ENCODE measurements around the gene CDH22. TPM values are rescaled to one million over a fixed set of nuclear protein-coding genes. Genes with fewer than 3 reads are reported as not detected.

The CDH22 gene
- total and polyA plus RNA-seq, 9 of the 15 experiments (the other 6 are each of a cell fraction or from before 2014, with no cell fraction given), result 0.07 to 0.08 TPM; not detected in 7

- TF ChIP-seq MAZ (CRISPR knock-in tag; conservative IDR thresholded peaks at IDR 0.05 in 1 of 2, IDR thresholded peaks at IDR 0.05 in 1 of 2), result peak in 1 of 2 experiments; percentile 88; a peak in 2 of 4 replicates
- no peak for TF ChIP-seq ZNF41 (CRISPR knock-in tag; conservative IDR thresholded peaks at IDR 0.05)
- no peak for TF ChIP-seq NELFE (IDR thresholded peaks at IDR 0.05; ENCODE audit: insufficient read depth, insufficient read length)
- TF ChIP-seq ZNF695 (CRISPR knock-in tag; IDR thresholded peaks at IDR 0.05), result no peak
- no peak for TF ChIP-seq RBM17 (IDR thresholded peaks at IDR 0.05; ENCODE audit: borderline replicate concordance, low read depth, low read length)
- TF ChIP-seq GTF2A2 (tag; IDR thresholded peaks at IDR 0.05), result no peak
- no peak for TF ChIP-seq HNRNPH1 (optimal IDR thresholded peaks at IDR 0.05; ENCODE audit: low read depth, low read length)
- TF ChIP-seq HES1 (IDR thresholded peaks at IDR 0.05; ENCODE audit: low read depth), result no peak
- no peak for TF ChIP-seq PYGO2 (tag; IDR thresholded peaks at IDR 0.05)
- TF ChIP-seq ZNF274 (IDR thresholded peaks at IDR 0.05; ENCODE audit: borderline replicate concordance, low read depth, low read length), result no peak
- no peak for TF ChIP-seq KHSRP (IDR thresholded peaks at IDR 0.05)
- TF ChIP-seq ZNF75A (CRISPR knock-in tag; IDR thresholded peaks at IDR 0.05), result no peak
- no peak for TF ChIP-seq PHTF2 (CRISPR knock-in tag; IDR thresholded peaks at IDR 0.05)
- peak; percentile 50; the same call in 1 of the 2 replicates for TF ChIP-seq ARID1B (IDR thresholded peaks at IDR 0.05)
- TF ChIP-seq BCOR (IDR thresholded peaks at IDR 0.05), result peak; percentile 9; the same call in 1 of the 2 replicates
- TF ChIP-seq, protein P1, sequence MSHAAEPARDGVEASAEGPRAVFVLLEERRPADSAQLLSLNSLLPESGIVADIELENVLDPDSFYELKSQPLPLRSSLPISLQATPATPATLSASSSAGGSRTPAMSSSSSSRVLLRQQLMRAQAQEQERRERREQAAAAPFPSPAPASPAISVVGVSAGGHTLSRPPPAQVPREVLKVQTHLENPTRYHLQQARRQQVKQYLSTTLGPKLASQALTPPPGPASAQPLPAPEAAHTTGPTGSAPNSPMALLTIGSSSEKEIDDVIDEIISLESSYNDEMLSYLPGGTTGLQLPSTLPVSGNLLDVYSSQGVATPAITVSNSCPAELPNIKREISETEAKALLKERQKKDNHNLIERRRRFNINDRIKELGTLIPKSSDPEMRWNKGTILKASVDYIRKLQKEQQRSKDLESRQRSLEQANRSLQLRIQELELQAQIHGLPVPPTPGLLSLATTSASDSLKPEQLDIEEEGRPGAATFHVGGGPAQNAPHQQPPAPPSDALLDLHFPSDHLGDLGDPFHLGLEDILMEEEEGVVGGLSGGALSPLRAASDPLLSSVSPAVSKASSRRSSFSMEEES (CRISPR knock-in tag; IDR thresholded peaks at IDR 0.05), result no peak
- TF ChIP-seq ZFPM2 (CRISPR knock-in tag; IDR thresholded peaks at IDR 0.05), result no peak
- no peak for TF ChIP-seq ZNF311 (CRISPR knock-in tag; IDR thresholded peaks at IDR 0.05)
- no peak for TF ChIP-seq ARHGAP35 (IDR thresholded peaks at IDR 0.05; ENCODE audit: partially characterized antibody)
- no peak for TF ChIP-seq ZNF584 (CRISPR knock-in tag; IDR thresholded peaks at IDR 0.05; ENCODE audit: low read depth)
- TF ChIP-seq TAL1 (IDR thresholded peaks at IDR 0.05), result no peak
- no peak for TF ChIP-seq TCF3 (CRISPR knock-in tag; IDR thresholded peaks at IDR 0.05)
- TF ChIP-seq LARP7 (IDR thresholded peaks at IDR 0.05), result peak; percentile 51; the same call in 1 of the 2 replicates
- TF ChIP-seq, protein P2, sequence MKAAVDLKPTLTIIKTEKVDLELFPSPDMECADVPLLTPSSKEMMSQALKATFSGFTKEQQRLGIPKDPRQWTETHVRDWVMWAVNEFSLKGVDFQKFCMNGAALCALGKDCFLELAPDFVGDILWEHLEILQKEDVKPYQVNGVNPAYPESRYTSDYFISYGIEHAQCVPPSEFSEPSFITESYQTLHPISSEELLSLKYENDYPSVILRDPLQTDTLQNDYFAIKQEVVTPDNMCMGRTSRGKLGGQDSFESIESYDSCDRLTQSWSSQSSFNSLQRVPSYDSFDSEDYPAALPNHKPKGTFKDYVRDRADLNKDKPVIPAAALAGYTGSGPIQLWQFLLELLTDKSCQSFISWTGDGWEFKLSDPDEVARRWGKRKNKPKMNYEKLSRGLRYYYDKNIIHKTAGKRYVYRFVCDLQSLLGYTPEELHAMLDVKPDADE (conservative IDR thresholded peaks at IDR 0.05; ENCODE audit: control insufficient read depth, low read depth, low read length), result no peak
- no peak for TF ChIP-seq MEIS2 (IDR thresholded peaks at IDR 0.05; ENCODE audit: partially characterized antibody)
- TF ChIP-seq TEAD1 (CRISPR knock-in tag; IDR thresholded peaks at IDR 0.05), result no peak
- no peak for TF ChIP-seq FOXA3 (CRISPR knock-in tag; conservative IDR thresholded peaks at IDR 0.05 in 1 of 2, IDR thresholded peaks at IDR 0.05 in 1 of 2)
- no peak for TF ChIP-seq KDM2B (CRISPR knock-in tag; IDR thresholded peaks at IDR 0.05)
Observed at GRCh38 chr20:46312075-46312944, 4.0 kb upstream of the CDH22 start (continued).
